22Rv1 (cell line): Measurements from ENCODE around the gene SRGAP1.

Experiments
- H3K27ac ChIP-seq: fragments of 450-650 bp; 2 replicates; pipeline ENCODE4 v1.5.1; 2017
- ZFX ChIP-seq: fragments of 450-650 bp; IDR thresholded peaks from 2 replicates; pipeline ENCODE4 v1.6.1; 2017; ENCODE audit warnings: antibody characterized with exemption, borderline replicate concordance
- TF ChIP-seq, protein P1 (sequence below): fragments of 450-650 bp; IDR thresholded peaks from 2 replicates; pipeline ENCODE4 v1.5.1; 2017; ENCODE audit warnings: mild to moderate bottlenecking

SRGAP1 gene

DNA sequence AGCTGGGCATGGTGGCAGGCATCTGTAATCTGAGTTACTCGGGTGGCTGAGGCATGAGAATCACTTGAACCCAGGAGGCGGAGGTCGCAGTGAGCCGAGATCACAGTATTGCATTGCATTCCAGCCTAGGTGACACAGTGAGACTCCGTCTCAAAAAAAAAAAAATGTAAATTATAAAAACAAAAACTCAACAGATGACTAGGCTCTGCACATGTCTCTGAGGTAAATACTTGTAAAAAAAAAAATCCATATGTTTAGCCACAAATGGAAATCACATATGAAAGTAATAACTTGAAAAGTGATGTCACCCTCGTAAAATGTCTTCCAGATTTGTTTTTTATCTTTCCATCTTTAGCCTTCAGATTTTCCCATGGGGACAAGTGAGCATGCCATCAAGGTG lies 292.6 kb downstream of the SRGAP1 start:
- TF ChIP-seq, protein P1, sequence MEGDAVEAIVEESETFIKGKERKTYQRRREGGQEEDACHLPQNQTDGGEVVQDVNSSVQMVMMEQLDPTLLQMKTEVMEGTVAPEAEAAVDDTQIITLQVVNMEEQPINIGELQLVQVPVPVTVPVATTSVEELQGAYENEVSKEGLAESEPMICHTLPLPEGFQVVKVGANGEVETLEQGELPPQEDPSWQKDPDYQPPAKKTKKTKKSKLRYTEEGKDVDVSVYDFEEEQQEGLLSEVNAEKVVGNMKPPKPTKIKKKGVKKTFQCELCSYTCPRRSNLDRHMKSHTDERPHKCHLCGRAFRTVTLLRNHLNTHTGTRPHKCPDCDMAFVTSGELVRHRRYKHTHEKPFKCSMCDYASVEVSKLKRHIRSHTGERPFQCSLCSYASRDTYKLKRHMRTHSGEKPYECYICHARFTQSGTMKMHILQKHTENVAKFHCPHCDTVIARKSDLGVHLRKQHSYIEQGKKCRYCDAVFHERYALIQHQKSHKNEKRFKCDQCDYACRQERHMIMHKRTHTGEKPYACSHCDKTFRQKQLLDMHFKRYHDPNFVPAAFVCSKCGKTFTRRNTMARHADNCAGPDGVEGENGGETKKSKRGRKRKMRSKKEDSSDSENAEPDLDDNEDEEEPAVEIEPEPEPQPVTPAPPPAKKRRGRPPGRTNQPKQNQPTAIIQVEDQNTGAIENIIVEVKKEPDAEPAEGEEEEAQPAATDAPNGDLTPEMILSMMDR: no peak
- TF ChIP-seq ZFX: no peak
- H3K27ac ChIP-seq: no peak overlapping the region

DNA sequence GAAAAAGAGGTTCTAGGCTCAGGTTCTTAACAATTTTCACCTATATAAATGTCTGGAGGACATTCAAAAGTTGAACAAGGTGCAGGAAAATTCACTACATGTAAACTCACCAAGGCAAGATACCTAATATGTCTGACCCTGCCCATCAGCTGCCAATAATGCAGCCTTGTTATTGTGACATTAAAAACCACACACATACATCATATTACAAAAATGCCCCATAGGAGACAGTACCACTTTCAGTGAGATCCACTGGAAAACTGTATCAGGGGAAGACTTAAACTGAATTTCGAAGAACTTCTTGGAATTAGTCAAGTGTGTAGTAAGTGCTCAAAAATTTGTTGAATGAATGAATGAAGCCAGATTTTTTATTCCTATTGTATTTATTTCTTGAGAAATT lies 294.5 kb downstream of the SRGAP1 start:
- TF ChIP-seq ZFX: no peak
- TF ChIP-seq, protein P1: no peak
- no peak overlapping the region for H3K27ac ChIP-seq

DNA sequence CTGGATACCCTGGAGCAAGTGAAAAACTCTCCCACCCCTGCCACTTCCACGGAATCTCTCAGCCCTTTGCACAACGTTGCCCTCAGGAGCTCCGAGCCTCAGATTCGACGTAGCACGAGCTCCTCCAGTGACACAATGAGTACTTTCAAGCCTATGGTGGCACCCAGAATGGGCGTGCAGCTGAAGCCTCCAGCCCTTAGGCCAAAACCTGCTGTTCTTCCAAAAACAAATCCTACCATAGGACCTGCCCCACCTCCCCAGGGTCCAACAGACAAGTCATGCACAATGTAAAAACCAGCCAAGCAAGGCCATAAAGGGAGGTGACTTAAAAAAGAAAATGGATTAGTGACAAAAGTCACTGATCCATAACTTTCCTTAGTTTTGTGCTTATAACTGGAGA lies 297.9 kb downstream of the SRGAP1 start:
- TF ChIP-seq, protein P1: no peak
- no peak for TF ChIP-seq ZFX
- no peak overlapping the region for H3K27ac ChIP-seq

DNA sequence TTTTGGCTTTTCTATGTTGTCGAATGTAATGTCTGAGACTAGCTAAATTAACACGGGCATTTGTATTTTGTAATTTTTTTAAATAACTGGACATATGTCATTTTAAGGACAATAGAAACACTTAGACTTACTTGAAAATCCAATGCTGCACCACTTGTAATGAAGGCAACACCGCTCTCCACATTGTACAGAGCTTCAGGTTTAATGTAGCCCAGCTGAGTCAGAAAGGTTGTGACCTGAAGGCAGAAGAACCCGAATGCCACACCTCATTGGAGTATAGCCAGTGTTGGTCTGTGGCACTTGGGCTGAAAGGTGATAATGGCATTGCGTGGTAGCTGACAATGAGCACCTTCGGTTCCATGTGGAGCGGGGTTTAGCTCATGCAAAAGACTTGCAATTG lies 298.3 kb downstream of the SRGAP1 start:
- no peak overlapping the region for H3K27ac ChIP-seq
- no peak for TF ChIP-seq ZFX
- TF ChIP-seq, protein P1: no peak

DNA sequence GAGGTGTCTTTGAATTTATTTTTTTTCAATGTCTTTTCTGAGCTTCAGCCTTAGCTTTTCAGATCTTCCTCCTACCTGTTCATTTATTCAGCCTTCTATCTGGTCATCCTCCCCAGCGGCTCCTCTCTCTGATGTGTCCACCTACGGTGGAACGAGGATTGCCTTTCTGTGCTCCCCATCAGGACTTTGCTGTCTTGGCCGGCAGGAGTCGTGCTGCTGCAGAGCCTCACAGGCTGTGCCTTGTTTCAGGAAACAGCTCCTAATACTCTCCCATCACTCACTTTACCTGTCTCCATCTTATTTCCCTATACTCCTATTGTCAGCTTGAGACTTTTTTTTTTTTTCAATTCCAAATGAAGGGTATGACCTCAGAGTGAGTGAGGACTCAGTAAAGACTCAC lies 300.7 kb downstream of the SRGAP1 start:
- TF ChIP-seq ZFX: no peak
- TF ChIP-seq, protein P1: no peak
- no peak overlapping the region for H3K27ac ChIP-seq

DNA sequence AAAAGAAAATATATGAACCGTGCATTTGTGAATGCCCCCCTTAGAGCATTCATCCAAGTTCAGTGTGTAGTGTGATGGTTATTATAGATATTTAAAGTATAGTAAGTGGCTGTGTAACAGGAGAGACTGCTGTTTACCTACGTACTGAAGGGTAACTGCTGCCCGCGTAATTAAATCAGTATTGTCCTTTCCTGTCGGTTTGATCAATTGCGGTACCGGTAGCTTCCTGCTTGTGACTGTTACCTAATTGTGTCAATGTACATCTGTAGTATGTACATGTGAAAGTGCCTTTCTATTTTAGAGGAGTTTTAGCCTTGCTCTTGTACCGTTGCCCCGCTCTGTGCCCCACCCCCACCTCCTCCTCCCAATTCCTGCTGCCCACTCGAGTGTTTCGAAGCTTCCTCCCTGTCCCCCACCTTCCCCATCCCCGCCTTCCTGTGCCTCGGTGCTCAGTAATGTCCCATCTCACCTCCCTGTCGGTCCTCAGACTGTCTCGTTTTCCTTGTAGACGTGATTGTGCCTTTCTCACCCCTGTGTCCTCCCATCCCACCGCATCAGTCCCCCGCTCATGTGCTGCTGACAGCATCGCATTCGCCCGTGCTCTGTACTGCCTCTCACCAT lies 302.6 kb downstream of the SRGAP1 start:
- H3K27ac ChIP-seq: no peak overlapping the region
- TF ChIP-seq, protein P1: no peak
- no peak for TF ChIP-seq ZFX

DNA sequence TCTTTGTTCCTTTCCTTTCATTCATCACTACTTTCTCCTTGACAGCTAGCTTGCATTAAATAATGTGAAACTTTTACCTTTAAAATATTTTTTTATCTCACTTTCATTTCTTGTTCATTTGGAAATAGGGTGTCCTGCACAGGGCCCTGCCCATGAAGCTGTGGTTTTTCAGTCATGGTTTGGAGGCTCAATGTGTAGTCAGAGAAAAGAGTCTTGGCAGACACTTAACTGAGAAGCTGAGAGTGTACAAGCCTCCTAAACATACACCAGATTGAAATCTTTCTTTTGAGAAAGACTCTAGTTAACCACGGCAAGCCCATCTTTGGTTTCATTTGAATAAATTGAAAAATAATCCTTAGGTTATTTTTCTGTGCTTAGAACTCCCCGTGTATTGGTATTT lies 303.4 kb downstream of the SRGAP1 start:
- no peak for TF ChIP-seq ZFX
- TF ChIP-seq, protein P1: no peak
- H3K27ac ChIP-seq: no peak overlapping the region
